Measurements from ENCODE around the gene MAP2K1.

DNA sequence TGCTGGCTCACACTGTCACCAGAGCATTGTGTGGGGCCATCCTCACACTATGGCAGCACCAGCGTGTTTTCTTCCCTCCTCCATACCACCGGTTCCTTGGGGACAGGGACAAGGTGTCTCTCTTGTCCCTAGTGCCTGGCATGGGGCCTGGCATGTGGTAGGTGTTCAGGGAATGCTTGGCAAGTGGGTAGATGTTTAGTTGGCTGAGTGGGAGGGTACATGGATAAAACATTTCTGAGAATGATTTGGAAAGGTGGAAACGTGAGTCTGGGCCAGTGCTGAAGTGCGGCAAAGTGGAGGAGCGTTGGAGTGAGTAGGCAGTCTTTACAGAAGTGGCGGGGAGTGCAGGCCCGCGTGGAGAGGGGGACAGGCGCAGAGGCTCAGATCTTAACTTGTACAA is 95.8 kb downstream of the MAP2K1 start:
- TF ChIP-seq, protein P1, sequence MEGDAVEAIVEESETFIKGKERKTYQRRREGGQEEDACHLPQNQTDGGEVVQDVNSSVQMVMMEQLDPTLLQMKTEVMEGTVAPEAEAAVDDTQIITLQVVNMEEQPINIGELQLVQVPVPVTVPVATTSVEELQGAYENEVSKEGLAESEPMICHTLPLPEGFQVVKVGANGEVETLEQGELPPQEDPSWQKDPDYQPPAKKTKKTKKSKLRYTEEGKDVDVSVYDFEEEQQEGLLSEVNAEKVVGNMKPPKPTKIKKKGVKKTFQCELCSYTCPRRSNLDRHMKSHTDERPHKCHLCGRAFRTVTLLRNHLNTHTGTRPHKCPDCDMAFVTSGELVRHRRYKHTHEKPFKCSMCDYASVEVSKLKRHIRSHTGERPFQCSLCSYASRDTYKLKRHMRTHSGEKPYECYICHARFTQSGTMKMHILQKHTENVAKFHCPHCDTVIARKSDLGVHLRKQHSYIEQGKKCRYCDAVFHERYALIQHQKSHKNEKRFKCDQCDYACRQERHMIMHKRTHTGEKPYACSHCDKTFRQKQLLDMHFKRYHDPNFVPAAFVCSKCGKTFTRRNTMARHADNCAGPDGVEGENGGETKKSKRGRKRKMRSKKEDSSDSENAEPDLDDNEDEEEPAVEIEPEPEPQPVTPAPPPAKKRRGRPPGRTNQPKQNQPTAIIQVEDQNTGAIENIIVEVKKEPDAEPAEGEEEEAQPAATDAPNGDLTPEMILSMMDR (IDR thresholded peaks at IDR 0.05 in 4 of 5, conservative IDR thresholded peaks at IDR 0.05 in 1 of 5) = no peak
- no peak for TF ChIP-seq POLR2A (IDR thresholded peaks at IDR 0.05)

Data from gastrocnemius medialis (tissue), 4 donors.